Left ventricle myocardium inferior (tissue), 1 donor: ENCODE measurements around the gene EPHA6. TPM values are rescaled to one million over a fixed set of nuclear protein-coding genes. Genes with fewer than 3 reads are reported as not detected.

Experiments
- DNase-seq: peaks from one replicate; pipeline ENCODE4 v3.0.0-alpha.2; 2020
- H3K27ac ChIP-seq: fragments of 200-600 bp; replicated peaks from 2 replicates; pipeline ENCODE4 v1.8.0; 2021
- H3K27me3 ChIP-seq: fragments of 200-600 bp; 2 replicates; pipeline ENCODE4 v1.8.0; 2021; ENCODE audit warnings: low read depth
- H3K36me3 ChIP-seq: fragments of 200-600 bp; 2 replicates; pipeline ENCODE4 v1.8.0; 2021
- H3K4me1 ChIP-seq: fragments of 200-600 bp; 2 replicates; pipeline ENCODE4 v1.8.0; 2021
- H3K4me3 ChIP-seq: fragments of 200-600 bp; 2 replicates; pipeline ENCODE4 v1.8.0; 2021; ENCODE audit warnings: mild to moderate bottlenecking, moderate library complexity
- H3K9me3 ChIP-seq: fragments of 200-600 bp; replicated peaks from 2 replicates; pipeline ENCODE4 v1.8.0; 2021
- CTCF ChIP-seq: fragments of 200-600 bp; IDR thresholded peaks from 2 replicates; pipeline ENCODE4 v1.8.0; 2021; ENCODE audit warnings: antibody characterized with exemption, mild to moderate bottlenecking, borderline replicate concordance
- intact Hi-C: fragments of 100-400 bp; cut with micrococcal nuclease; formaldehyde crosslinking; loops from one replicate; pipeline ENCODE4 v1.11.0; 2022
- total RNA-seq: library from RNA; stranded (reverse); fragmentation: NEBNext Ultra II Directional; extraction: Animal tissue kit (Norgen Biotek cat#: 25700); gene quantifications from one replicate; pipeline ENCODE4 v1.2.1, GENCODE V29; 2021
- donor health status: DM: no; HTN: yes; CAD: no; lungs with severe emphysema.

Gene EPHA6
- total RNA-seq, 1 donor from 2014 or later = 0.19 TPM

- Histone ChIP-seq H3K4me3 (no peak overlapping the region), H3K36me3 (no peaks in the 10 kb centered on the region), H3K9me3 (peaks cover 19% of the 10 kb centered on the region), H3K27ac (no peak overlapping the region), H3K27me3 (no peaks in the 10 kb centered on the region), H3K4me1 (no peaks in the 10 kb centered on the region)
- DNase-seq = no peak
- intact Hi-C loops = no loop called here
- TF ChIP-seq CTCF = no peak
Observed at GRCh38 chr3:97391167-97391566, 576.8 kb downstream of the EPHA6 start.

GRCh38 chr3:97409612-97410011, 595.2 kb downstream of the EPHA6 start:
- no peak for DNase-seq
- Histone ChIP-seq H3K4me3 (no peak overlapping the region), H3K36me3 (no peaks in the 10 kb centered on the region), H3K27me3 (no peaks in the 10 kb centered on the region), H3K4me1 (no peaks in the 10 kb centered on the region), H3K9me3 (no peaks in the 10 kb centered on the region), H3K27ac (no peak overlapping the region)
- no peak for TF ChIP-seq CTCF
- intact Hi-C loops = no loop called here

- no peak overlapping the region for H3K4me3 ChIP-seq
- no peaks in the 10 kb centered on the region for H3K27me3 ChIP-seq
- H3K36me3 ChIP-seq = no peaks in the 10 kb centered on the region
- intact Hi-C loops = no loop called here
- peaks cover 39% of the 10 kb centered on the region for H3K9me3 ChIP-seq
- no peaks in the 10 kb centered on the region for H3K4me1 ChIP-seq
- no peak for DNase-seq
- TF ChIP-seq CTCF = no peak
- H3K27ac ChIP-seq = no peak overlapping the region
Observed at GRCh38 chr3:97421565-97421964, 607.2 kb downstream of the EPHA6 start.

GRCh38 chr3:97425002-97425401, 610.6 kb downstream of the EPHA6 start:
- no peaks in the 10 kb centered on the region for H3K27me3 ChIP-seq
- peaks cover 45% of the 10 kb centered on the region for H3K9me3 ChIP-seq
- H3K4me3 ChIP-seq = no peak overlapping the region
- intact Hi-C loops = no loop called here
- DNase-seq = no peak
- H3K4me1 ChIP-seq = no peaks in the 10 kb centered on the region
- no peaks in the 10 kb centered on the region for H3K36me3 ChIP-seq
- H3K27ac ChIP-seq = no peak overlapping the region
- TF ChIP-seq CTCF = no peak

- DNase-seq = no peak
- H3K27ac ChIP-seq = no peak overlapping the region
- no peak overlapping the region for H3K4me3 ChIP-seq
- H3K4me1 ChIP-seq = no peaks in the 10 kb centered on the region
- no peaks in the 10 kb centered on the region for H3K36me3 ChIP-seq
- intact Hi-C loops = no loop called here
- TF ChIP-seq CTCF = no peak
- H3K9me3 ChIP-seq = peaks cover 14% of the 10 kb centered on the region
- H3K27me3 ChIP-seq = no peaks in the 10 kb centered on the region
Observed at GRCh38 chr3:97430601-97431000, 616.2 kb downstream of the EPHA6 start.

- Histone ChIP-seq H3K27me3 (no peaks in the 10 kb centered on the region), H3K36me3 (no peaks in the 10 kb centered on the region), H3K9me3 (no peaks in the 10 kb centered on the region), H3K4me3 (no peak overlapping the region), H3K4me1 (no peaks in the 10 kb centered on the region), H3K27ac (no peak overlapping the region)
- intact Hi-C loops = no loop called here
- no peak for DNase-seq
- no peak for TF ChIP-seq CTCF
Observed at GRCh38 chr3:97432914-97433313, 618.5 kb downstream of the EPHA6 start.
